Hepatic stellate cell (primary cell): ENCODE data around the gene TMBIM6.
"Not testable (repeated sequence)": the region's sequence is repeated elsewhere in the genome, so short reads cannot be mapped to it uniquely, and the experiment has no call there.

Experiments
- DNase-seq: peaks from one replicate; pipeline ENCODE4 v3.0.0; 2011; ENCODE audit warnings: low spot score

The TMBIM6 gene

GRCh38 chr12:49730050-49730449 is 11.3 kb upstream of the TMBIM6 start:
- DNase-seq: no peak

GRCh38 chr12:49730568-49731101 is 10.7 kb upstream of the TMBIM6 start:
- no peak for DNase-seq

- no peak for DNase-seq
Observed at GRCh38 chr12:49733219-49734017, 7.9 kb upstream of the TMBIM6 start.

- DNase-seq: not testable (repeated sequence)
Observed at GRCh38 chr12:49734900-49735299, 6.5 kb upstream of the TMBIM6 start.

- not testable (repeated sequence) for DNase-seq
Observed at GRCh38 chr12:49738721-49739120, 2.6 kb upstream of the TMBIM6 start.

GRCh38 chr12:49740277-49740676 is 1.1 kb upstream of the TMBIM6 start:
- not testable (repeated sequence) for DNase-seq

- DNase-seq: peak; percentile 76
Observed at GRCh38 chr12:49741882-49742620, 694 bp downstream of the TMBIM6 start.

- DNase-seq: no peak
Observed at GRCh38 chr12:49744363-49744885, 3.1 kb downstream of the TMBIM6 start.

GRCh38 chr12:49748306-49748705 is 6.9 kb downstream of the TMBIM6 start:
- DNase-seq: no peak

GRCh38 chr12:49748800-49749199 is 7.4 kb downstream of the TMBIM6 start:
- DNase-seq: no peak

GRCh38 chr12:49750027-49750995 is 9.0 kb downstream of the TMBIM6 start:
- DNase-seq: no peak

GRCh38 chr12:49750996-49751393 is 9.6 kb downstream of the TMBIM6 start:
- DNase-seq: no peak

GRCh38 chr12:49761677-49762467 is 20.5 kb downstream of the TMBIM6 start:
- DNase-seq: no peak

GRCh38 chr12:49762468-49762847 is 21.1 kb downstream of the TMBIM6 start:
- DNase-seq: no peak

- DNase-seq: peak; percentile 66
Observed at GRCh38 chr12:49763006-49763591, 21.7 kb downstream of the TMBIM6 start.

GRCh38 chr12:49764126-49764525 is 22.8 kb downstream of the TMBIM6 start:
- no peak for DNase-seq

GRCh38 chr12:49766115-49766455 is 24.7 kb downstream of the TMBIM6 start:
- DNase-seq: no peak

GRCh38 chr12:49767333-49767732 is 26.0 kb downstream of the TMBIM6 start:
- DNase-seq: no peak

GRCh38 chr12:49773102-49773501 is 31.7 kb downstream of the TMBIM6 start:
- DNase-seq: not testable (repeated sequence)

GRCh38 chr12:49776413-49776812 is 35.1 kb downstream of the TMBIM6 start:
- DNase-seq: peak; percentile 77

- no peak for DNase-seq
Observed at GRCh38 chr12:49776858-49777257, 35.5 kb downstream of the TMBIM6 start.
